Stimulated activated CD4-positive, alpha-beta T cell treated with anti-CD3 and anti-CD28 coated beads, Interleukin-1b, Interleukin-23, amount 100 ng/mL, for 4 hours (primary cell): ENCODE data around the gene CTAG2.
"Not testable (repeated sequence)": the region's sequence is repeated elsewhere in the genome, so short reads cannot be mapped to it uniquely, and the experiment has no call there.

Source experiments
- DNase-seq, 2 donors: peaks; one replicate each; pipeline ENCODE4 v3.0.0-alpha.2; 2020; ENCODE audit warnings: low read depth in 2 of 2

The CTAG2 gene

DNA sequence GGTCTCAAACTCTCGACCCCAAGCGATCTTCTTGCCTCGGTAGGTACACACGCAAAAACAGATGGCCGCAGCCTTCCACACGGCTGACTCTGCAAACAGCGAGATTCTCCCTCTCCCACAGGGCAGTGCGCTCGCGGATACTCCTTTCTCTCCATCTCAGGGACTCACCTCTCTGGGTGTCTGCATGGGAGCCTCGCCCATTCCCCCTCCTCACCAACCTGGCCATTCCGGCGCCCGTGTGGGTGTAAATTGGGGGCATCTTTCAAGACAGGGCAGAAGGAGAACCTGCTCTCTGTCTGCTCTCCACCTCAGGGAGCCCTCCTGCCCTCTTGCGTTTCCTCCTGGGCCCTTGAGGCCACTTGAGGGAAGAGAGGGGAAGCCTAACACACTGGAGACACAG is 4.4 kb downstream of the CTAG2 start:
- DNase-seq, result no peak

DNA sequence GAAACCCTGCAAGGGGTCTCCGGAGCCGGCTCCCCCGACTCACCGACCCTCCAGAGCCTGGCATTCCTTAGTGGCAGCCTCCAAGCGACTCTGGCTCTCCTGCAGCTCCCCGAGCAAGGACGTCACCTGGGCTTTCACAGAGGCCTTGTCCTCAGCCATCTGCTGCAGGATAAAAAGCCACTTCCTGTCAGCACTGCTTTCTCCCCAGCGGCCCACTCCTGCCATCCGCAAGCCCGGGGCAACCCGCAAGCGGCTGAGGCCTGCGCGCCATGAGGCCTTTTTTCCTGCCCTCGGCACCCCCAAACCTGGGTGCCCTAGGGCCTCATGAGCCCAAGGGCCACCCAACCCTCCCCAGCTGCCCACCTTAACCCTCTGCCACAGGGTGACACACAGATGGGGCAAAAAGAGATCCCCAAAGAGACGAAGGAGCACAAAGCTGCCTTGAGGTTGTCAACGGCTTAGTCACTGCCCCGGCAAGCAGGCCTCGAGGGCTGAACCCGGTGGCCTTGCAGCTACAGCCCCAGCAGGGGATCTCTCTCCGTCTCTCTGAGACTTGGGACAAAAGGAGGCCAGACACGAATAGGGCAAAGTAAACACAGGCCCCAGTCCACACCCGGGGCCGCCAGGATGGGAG is 7.5 kb downstream of the CTAG2 start:
- DNase-seq, result not testable (repeated sequence)

DNA sequence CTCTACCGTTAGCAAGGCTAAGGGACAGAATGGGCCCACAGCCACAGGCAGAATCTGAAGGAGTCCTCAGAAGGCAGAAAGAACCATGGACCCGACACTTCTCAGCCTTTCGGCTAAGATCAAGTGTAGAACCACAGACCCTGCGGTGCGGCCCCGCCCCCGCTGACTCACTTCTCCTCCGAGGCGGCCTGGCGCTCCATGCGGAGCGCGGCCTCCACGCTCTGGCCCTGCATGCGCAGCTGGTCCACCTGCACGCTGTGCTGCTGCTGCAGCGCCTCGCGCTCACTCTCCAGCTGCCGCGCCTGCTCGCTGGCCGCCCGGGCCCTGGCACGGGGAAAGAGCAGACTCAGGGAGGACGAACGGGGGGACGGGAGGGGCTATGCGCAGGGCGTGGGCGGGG is 9.7 kb downstream of the CTAG2 start:
- not testable (repeated sequence) for DNase-seq

DNA sequence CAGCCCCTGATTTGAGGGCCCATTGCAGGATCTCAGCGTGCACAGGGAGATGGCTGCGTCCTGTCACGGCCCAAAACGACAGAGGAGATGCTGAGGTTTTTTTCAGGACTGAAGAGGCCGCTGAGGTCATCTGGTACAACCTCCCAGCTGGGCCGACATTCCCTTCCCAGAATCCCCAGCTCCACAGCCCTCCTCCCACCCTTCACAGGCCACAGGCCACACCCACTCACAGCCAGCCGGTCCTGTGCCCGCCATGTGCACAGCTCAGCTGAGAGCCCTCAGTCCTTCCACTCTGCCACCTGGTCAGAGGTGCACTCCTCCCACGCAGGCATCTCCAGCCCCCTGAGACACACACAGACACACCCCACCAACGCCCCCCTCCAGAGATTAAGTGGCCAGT is 11.6 kb downstream of the CTAG2 start:
- not testable (repeated sequence) for DNase-seq

DNA sequence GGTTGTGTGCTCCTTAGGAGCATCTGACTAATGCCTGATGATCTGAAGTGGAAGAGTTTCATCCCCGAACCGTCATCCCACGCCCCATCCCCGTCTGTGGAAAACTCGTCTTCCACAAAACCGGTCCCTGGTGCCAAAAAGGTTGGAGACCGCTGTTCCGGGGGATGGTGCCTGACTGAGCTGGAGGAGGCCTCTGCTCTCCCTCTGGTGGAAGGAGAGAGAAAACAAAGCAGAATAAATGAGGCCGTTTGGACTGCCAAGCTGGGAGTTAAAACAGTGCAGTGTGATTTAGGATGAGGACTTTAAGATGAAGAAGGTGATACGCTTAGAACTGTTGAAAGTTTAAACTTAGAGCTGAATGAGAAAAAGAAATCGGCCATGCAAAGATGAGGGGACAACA is 19.7 kb downstream of the CTAG2 start:
- DNase-seq, result not testable (repeated sequence)

DNA sequence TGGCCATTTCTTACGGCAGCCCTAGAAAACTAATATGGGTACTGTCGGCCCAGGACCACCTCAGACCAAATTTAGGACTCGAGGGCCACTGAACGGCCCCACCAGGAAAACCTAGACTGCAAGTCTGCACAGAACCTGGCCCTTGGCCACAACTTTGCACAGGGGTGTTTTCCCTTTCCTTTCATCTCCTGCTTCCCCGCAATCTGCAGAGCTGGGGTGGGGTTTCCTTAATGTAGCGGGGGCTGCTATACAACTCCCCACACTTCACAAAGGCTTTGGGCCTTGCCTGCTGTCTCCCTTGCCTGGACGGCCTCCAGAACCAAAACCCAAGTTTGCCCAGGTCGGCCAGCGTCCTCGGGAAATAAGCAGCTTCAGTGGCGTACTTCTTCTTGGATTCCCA is 22.4 kb downstream of the CTAG2 start:
- DNase-seq, result not testable (repeated sequence)

DNA sequence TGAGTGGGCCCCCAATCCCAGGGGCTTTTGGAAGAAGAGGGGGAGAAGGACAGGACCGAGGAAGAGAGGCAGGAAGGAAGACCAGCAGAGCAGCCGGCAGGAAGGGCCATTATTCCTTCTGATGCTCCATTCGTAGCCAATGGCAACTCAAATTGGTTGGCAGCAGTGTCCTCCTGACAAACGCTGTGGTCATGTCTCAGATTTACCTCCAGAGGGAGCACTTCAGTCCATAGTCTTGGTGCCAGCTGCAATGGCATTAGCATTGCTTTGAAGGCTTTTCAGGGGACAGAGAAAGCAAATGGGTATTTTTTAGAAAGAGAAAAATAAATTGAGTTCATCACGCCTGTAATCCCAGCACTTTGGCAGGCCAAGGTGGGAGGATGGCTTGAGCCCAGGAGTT is 24.4 kb downstream of the CTAG2 start:
- DNase-seq, result not testable (repeated sequence)

DNA sequence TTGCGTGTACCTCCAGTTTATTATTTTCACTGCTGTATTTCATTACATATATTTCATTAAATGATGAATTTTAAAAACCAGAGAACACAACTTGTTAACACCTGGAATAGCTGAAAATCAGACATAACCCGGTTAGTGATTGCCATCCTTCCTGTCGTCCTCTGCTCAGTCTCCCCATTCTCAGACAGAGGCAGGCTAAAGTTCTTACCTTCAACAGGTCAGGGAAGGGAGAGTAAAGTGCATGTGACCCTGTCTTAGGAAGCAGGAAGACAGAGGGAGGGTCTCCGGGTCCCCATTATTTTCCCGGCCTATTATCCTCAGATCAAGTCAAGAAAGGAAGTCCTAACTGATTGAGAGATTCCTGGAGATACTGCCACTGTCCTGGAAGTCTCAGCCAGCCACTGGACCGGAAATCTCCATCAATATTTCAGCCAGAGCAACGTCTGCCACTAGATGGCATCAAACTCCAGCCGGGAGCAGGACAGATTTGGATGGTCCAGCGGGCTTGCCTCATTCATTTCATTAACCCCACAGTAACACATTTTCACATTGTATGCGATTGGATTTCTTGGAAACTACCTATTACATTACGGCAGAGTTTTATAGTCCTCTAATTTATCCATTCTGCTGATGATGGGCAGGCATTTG is 32.5 kb downstream of the CTAG2 start:
- not testable (repeated sequence) for DNase-seq

DNA sequence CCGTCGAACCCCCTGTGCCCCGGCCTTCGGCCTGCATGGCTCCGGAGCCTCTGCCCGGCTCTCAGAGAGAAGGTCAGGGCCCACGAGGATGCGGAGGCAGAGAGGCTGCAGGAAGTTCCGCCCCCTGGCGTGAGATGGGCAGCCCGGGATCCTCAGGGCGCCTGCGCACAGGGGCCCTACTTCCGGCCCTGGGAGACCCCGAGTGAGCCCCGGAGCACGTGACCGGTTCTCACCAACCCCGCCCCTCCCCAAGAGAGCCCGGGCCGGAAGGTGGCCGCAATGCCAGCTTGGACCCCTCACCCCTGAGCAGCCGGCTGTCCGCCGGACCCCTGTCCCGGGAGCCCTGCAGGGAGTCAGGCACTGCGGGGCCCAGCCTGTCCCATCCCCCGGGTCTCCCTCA is 34.2 kb downstream of the CTAG2 start, which contains the start of gene CTAG1B:
CTAG1B (minus strand) TSS at position 101 of the 400 bp plus-strand sequence; CDS start at position 37, 64 bp downstream.
- DNase-seq, result not testable (repeated sequence)

DNA sequence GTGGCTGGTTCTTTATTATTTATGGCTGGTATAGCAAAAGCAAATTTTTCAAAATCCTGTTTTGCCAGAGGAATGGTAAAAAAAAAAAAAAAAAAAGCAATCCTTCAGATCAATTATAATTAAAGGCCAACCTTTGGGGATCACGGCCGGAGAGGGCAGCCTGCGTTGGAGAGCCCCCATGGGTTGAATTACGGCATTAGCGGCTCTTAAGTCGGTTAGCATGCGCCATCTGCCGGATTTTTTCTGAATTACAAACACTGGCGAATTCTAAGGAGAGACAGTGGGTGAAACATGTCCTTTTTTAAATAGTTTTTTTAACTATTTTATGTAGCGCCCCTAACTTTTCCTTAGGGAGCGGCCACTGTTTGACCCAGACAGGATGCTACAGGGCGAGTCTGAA is 39.8 kb downstream of the CTAG2 start:
- not testable (repeated sequence) for DNase-seq

DNA sequence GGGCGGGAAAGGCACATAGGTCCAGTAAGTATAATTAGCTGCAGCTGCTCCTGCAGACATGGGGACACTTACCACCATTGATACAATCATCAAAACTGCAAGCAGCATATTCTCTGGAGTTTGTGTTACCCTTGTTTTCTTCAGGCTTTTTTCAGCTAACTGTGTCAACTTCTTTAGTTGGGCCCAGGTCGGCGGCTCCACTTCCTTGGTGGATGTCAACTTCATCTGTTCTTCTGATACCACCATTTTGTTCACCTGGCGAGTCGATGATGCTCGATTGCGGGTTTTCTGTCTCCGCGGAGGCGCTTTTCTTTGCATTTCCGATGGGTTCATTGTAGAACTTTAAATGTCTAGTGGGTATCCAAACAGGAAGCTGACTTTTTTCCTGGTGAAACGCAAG is 42.2 kb downstream of the CTAG2 start:
- DNase-seq, result not testable (repeated sequence)

DNA sequence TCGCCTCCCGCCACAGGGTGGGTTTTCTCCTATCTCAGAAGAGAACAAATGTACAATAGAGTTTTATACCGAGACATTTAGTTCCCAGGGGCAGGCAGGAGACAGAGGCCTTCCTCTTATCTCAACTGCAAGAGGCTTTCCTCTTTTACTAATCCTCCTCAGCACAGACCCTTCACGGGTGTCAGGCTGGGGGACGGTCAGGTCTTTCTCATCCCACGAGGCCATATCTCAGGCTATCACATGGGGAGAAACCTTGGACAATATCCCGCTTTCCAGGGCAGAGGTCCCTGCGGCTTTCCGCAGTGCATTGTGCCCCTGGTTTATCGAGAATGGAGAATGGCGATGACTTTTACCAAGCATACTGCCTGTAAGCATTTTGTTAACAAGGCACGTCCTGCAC is 44.6 kb downstream of the CTAG2 start:
- not testable (repeated sequence) for DNase-seq

DNA sequence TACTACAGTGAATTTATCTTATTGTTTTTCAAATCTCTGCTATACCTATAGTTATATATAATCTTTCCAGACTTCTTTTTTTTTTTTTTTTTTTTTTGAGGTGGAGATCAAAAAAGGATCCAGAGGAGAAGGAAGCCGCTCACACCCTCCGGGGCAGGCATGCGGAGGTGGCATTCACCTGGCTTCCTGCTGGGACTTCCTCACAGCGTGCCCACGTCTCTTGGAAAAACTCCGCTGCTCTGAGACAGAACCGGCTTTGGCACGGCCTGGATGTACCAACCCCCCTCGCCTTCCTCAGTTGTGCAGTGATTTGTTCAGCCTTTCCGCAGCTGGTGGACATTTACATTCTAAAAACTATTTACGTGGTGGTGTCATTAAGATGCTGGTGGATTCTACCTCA is 45.4 kb downstream of the CTAG2 start:
- DNase-seq, result not testable (repeated sequence)

DNA sequence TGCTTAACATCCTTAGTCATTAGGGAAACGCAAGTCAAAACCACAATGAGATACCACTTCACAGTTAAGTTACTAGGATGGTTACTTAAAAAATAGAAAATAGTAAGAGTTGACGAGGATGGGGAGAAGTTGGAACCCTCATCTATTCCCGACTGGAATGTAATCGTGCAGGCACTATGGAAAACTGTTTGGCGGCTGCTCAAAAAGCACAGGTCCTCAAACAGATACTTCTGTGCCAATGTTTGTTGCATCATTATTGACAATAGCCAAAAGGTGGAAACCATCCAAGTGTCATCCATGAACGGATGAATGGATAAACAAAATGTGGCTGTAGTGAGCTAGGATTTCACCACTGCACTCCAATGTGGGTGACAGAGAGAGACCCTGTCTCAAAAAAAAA is 46.0 kb downstream of the CTAG2 start:
- no peak for DNase-seq

DNA sequence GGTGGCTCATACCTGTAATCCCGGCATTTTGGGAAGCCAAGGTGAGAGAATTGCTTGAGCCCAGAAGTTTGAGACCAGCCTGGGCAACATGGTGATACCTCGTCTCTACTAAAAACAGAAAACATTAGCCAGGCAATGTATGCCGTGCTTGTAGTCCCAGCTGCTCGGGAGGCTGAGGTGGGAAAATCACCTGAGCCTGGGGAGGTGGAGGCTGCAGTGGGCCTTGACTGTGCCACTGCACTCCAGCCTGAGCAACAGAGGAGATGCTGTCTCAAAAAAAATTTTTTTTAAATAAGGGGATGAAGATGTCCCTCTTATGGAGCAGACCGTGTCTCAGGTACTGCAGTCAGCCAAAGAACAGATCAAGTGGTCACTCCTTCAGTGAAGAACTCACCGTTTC is 47.8 kb downstream of the CTAG2 start:
- DNase-seq, result no peak

DNA sequence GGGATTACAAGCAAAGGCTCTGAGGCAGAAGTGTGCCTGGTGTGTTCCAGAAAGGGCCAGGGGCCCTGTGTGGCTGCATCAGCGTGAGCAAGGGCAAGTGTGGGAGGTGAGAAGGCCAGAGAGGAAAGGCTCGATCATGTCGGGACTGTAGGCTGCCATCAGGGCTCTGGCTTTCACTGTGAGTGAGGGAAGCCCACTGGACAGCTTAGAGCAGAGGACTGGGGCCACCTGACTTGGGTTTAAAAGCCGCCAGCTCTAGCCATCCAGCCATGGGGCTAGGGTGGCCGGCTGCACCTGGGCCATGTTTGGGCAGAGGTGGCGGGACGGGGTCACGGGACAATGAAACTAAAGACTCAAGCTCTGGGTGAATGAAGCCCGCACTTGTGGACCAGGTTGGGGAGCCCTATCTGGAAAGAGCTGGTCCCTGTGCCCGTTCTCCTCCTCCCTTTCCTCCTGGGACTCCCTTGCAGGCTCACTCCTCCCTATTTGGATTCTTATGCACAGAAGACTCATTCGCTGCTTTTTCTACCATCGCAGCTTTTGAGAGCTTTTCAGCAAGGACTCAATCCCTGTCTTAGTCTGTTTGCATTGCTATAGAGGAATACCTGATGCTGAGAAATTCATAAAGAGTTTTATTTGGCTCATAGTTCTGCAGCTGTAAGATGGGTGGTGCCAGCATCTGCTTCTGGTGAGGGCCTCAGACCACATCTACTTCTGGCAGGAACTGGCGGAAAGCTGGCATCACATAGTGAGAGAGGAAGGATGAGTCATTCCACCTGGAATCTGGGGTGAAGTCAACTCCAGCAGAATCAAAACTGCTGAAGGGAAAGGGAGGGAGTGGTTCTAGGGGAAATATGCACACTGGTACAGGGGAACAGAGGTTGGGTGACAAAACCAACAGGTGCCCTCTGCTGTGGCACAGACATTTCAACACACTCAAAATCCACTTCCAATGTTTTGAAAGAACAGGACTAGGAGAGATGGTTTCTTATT is 49.6 kb downstream of the CTAG2 start:
- no peak for DNase-seq

DNA sequence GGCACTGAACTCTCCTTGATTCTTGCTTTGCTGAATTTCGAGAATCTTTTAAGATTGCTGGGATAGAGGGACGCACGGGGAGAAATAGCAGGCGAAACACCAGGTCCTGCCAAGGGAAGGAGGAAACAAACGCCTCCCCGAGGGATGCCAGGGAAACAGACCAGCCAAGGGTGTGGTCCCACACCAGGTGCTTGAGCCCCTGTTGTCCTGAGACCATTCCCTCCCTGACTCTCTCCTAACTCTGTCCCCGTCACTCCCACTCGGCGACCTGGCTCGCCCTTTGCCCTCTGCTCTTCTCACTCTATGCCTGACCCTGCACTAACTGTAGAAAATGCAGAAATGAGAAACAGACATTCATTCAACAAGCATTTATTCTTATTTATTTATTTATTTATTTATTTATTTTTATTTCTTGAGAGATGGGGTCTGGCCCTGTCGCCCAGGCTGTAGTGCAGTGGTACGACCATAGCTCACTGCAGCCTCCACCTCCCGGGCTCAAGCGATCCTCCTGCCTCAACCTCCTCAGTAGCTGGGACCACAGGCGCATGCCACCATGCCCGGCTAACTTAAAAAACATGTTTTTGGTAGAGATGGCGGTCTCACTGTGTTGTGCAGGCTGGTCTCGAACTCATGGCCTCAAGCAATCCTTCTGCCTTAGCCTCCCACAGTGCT is 50.5 kb downstream of the CTAG2 start:
- DNase-seq, result no peak

DNA sequence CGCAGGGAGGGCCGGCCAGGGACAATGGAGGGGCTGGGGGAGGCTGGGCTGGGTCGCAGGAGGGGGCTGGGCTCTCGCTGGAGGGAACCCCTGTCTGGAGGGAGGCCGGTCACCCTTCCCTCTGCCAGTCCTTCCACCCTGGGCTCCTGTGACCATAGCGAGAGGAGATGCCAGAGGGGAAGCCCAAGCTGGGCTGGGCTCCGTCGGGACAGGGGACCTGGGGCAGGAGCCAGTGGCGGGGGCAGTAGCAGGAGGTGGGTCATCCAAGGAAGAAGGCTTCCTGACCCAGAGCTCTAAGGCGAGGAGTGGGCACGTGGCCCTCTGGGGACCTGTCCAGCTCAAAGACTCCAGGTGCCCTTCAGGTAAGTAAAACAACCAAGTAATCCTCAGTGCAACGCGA is 51.2 kb downstream of the CTAG2 start:
- DNase-seq, result no peak
